ENCODE results near the gene KCNC4.

GRCh38 chr1:110248746-110249145, 38.6 kb downstream of the KCNC4 start:
- TF ChIP-seq CTCF (IDR thresholded peaks at IDR 0.05) (no peak), POLR2A (IDR thresholded peaks at IDR 0.05) (no peak)
